Erythroblast (primary cell): ENCODE measurements around the gene NRIP2.

Experiments
- GATA1 ChIP-seq: IDR thresholded peaks from 2 replicates; pipeline ENCODE4 v1.6.1; 2011; ENCODE audit warnings: low read depth, mild to moderate bottlenecking, control low read depth, low read length, moderate library complexity
- POLR2A ChIP-seq: IDR thresholded peaks from 2 replicates; pipeline ENCODE4 v1.6.1; 2011; ENCODE audit warnings: mild to moderate bottlenecking, low read length

DNA sequence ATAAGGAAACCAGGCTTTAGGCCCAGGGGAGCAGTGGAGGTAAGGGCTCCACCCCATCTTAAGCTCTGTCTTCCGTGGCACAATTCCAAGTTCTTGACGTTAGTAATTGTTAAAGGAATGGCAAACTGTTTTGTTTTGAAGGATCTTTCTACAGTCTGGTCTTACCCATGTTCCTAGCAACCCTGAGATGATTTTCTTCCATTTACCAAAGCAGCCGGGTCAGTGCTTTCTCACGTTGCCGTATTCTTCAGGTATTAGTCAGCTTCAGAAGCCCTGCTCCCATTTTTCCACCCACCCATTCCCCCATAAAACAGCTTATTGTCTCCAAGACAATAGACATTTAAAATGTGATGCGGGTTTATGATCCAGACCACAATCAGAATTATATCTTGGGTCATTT lies 10.3 kb downstream of the NRIP2 start:
- TF ChIP-seq POLR2A = no peak
- TF ChIP-seq GATA1 = no peak
